Tibial artery (tissue), 4 donors: Measurements from ENCODE around the gene KIR2DL3.

ENCODE experiments used
- DNase-seq, 2 donors: peaks; one replicate each; pipeline ENCODE4 v3.0.0-alpha.2; 2019
- H3K27ac ChIP-seq, 2 donors: fragments of 200-600 bp; sonication (generic) in 1 of 2; 1 replicate in 1 of 2; 2 replicates in 1 of 2; pipeline ENCODE4 v1.5.1; 2018 to 2019; ENCODE audit warnings: mild to moderate bottlenecking in 1 of 2
- H3K27me3 ChIP-seq, 2 donors: fragments of 200-600 bp; sonication (generic) in 1 of 2; one replicate each; pipeline versions ENCODE4 v1.5.1 to v1.6.0; 2016 to 2019
- H3K36me3 ChIP-seq, 3 donors: fragments of 200-600 bp; sonication (generic) in 2 of 3; one replicate each; pipeline ENCODE4 v1.5.1; 2016 to 2019; ENCODE audit warnings: mild to moderate bottlenecking in 2 of 3
- H3K4me1 ChIP-seq, 4 donors: fragments of 200-600 bp; sonication (generic) in 2 of 4; 1 replicate in 3 of 4; 2 replicates in 1 of 4; pipeline ENCODE4 v1.5.1; 2016 to 2019
- H3K4me3 ChIP-seq, 2 donors: fragments of 200-600 bp; sonication (generic) in 1 of 2; 1 replicate in 1 of 2; 2 replicates in 1 of 2; pipeline ENCODE4 v1.5.1; 2018 to 2019; ENCODE audit warnings: mild to moderate bottlenecking in 2 of 2
- H3K9me3 ChIP-seq, 3 donors: fragments of 200-600 bp; sonication (generic) in 1 of 3; one replicate each; pipeline ENCODE4 v1.5.1; 2016 to 2019
- intact Hi-C: fragments of 100-400 bp; cut with DNase I; formaldehyde crosslinking; loops from one replicate; pipeline ENCODE4 v1.15.0; 2023; ENCODE audit warnings: low total_unique reads
- TF ChIP-seq, protein P1 (sequence below), 2 experiments: fragments of 200-600 bp in 1 of 2; fragments of 450-650 bp in 1 of 2; IDR thresholded peaks; one replicate each; pipeline ENCODE4 v1.5.1; 2017 to 2019; ENCODE audit warnings: antibody characterized with exemption in 2 of 2, mild to moderate bottlenecking in 1 of 2, moderate library complexity in 1 of 2

KIR2DL3 gene

DNA sequence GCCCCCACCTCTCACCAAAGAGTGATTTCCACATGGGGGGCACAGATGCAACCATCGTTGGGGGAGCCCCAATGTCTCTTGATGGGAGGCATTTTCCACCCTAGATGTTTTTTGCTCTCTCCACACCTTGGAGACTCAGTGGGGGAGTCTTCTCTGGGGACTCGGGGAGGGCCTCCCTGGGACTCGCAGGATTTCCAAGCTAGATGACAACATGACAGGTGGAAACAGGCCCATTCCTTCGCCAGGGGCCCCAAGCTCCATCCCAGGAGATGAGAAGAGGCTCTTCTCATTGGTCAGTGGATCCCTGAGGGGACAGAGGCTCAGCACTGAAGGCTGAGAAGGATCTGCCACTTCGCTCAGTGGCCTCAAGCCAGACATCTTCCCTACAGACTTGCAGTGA lies 52.4 kb downstream of the KIR2DL3 start:
- H3K27ac ChIP-seq = no peak overlapping the region
- TF ChIP-seq, protein P1, sequence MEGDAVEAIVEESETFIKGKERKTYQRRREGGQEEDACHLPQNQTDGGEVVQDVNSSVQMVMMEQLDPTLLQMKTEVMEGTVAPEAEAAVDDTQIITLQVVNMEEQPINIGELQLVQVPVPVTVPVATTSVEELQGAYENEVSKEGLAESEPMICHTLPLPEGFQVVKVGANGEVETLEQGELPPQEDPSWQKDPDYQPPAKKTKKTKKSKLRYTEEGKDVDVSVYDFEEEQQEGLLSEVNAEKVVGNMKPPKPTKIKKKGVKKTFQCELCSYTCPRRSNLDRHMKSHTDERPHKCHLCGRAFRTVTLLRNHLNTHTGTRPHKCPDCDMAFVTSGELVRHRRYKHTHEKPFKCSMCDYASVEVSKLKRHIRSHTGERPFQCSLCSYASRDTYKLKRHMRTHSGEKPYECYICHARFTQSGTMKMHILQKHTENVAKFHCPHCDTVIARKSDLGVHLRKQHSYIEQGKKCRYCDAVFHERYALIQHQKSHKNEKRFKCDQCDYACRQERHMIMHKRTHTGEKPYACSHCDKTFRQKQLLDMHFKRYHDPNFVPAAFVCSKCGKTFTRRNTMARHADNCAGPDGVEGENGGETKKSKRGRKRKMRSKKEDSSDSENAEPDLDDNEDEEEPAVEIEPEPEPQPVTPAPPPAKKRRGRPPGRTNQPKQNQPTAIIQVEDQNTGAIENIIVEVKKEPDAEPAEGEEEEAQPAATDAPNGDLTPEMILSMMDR (IDR thresholded peaks at IDR 0.05) = no peak
- H3K9me3 ChIP-seq = no peaks in the 10 kb centered on the region
- no peak for DNase-seq
- no peaks in the 10 kb centered on the region for H3K27me3 ChIP-seq
- H3K4me1 ChIP-seq = no peaks in the 10 kb centered on the region
- no peak overlapping the region for H3K4me3 ChIP-seq
- intact Hi-C loops = no loop called here
- no peaks in the 10 kb centered on the region for H3K36me3 ChIP-seq

DNA sequence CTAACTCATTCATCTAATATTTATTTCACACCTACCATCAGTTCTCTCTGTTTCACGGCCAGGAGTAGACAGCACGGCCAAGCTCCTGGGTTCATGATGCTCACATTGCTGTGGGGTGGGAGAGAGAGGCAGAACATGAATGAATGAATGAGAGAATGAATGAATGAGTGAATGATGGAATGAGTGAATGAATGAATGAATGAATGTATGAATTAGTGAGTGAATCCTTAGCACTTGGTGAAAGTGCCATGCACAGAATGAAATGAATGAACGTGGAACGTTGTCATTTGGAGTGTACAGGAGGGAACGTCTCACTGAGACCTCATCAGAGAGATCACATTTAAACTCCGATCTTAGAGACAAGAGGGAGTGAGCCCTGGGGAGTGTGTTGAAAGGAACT lies 53.2 kb downstream of the KIR2DL3 start:
- intact Hi-C loops = no loop called here
- H3K27me3 ChIP-seq = no peaks in the 10 kb centered on the region
- TF ChIP-seq, protein P1 (IDR thresholded peaks at IDR 0.05) = no peak
- H3K36me3 ChIP-seq = no peaks in the 10 kb centered on the region
- H3K4me1 ChIP-seq = no peaks in the 10 kb centered on the region
- H3K27ac ChIP-seq = no peak overlapping the region
- H3K4me3 ChIP-seq = no peak overlapping the region
- no peaks in the 10 kb centered on the region for H3K9me3 ChIP-seq
- no peak for DNase-seq

DNA sequence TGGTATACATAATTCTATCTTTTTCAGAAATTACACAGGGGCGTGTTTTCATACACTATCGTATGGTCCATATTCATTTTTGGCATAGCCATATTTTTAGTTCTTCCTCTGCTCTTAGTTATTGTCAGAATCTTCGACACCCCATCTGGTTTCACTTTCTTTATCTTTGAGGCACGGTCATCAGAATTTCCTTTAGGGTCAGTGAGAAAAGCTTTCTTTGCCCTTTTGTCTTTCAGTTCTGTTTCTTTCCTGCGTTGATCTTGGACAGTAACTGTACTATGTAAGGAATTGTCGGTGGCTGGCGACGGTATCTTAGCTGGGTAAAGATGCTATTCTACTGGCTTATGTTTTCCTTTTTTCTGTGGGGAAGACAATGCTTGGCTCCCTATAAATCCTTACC lies 54.5 kb downstream of the KIR2DL3 start:
- TF ChIP-seq, protein P1 (IDR thresholded peaks at IDR 0.05) = no peak
- Histone ChIP-seq H3K27ac (no peak overlapping the region), H3K27me3 (no peaks in the 10 kb centered on the region), H3K9me3 (no peaks in the 10 kb centered on the region), H3K36me3 (no peaks in the 10 kb centered on the region), H3K4me3 (no peak overlapping the region), H3K4me1 (no peaks in the 10 kb centered on the region)
- DNase-seq = no peak
- intact Hi-C loops = no loop called here

DNA sequence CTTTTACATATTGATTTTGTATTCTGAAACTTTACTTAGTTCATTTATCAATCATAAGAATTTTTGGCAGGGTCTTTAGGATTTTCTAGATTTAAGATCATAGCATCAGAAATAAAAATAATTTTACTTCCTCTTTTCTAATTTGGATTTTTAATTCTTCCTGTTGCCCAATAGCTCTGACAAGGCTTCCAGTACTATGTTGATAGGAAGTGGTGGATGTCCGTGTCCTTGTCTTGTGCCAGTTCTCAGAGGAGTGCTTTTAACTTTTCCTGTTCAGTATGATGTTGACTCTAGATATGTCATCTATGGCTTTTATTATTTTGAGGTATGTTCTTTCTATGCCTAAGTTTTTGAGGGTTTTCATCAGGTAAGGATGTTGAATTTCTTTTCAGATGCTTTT lies 57.4 kb downstream of the KIR2DL3 start:
- H3K4me3 ChIP-seq = no peak overlapping the region
- TF ChIP-seq, protein P1 (IDR thresholded peaks at IDR 0.05) = no peak
- H3K27ac ChIP-seq = no peak overlapping the region
- intact Hi-C loops = no loop called here
- no peaks in the 10 kb centered on the region for H3K36me3 ChIP-seq
- H3K9me3 ChIP-seq = no peaks in the 10 kb centered on the region
- no peaks in the 10 kb centered on the region for H3K27me3 ChIP-seq
- H3K4me1 ChIP-seq = no peaks in the 10 kb centered on the region
- no peak for DNase-seq
